Measurements from ENCODE around the gene CLDN24. TPM values are rescaled to one million over a fixed set of nuclear protein-coding genes. Genes with fewer than 3 reads are reported as not detected.

CLDN24 gene
- total and polyA plus RNA-seq, 2 donors (not counting 3 experiments of a cell fraction or from before 2014, with no cell fraction given), result not detected

GRCh38 chr4:183348136-183348535 is 25.9 kb upstream of the CLDN24 start:
- dilution Hi-C loops (cut with MboI; ENCODE audit: extremely low pct_ligation_motif_present, low sequenced_read_pairs) (no loop called here), intact Hi-C loops (cut with micrococcal nuclease) (no loop called here)
- Histone ChIP-seq H4K20me1 (replicated peaks; ENCODE audit: control insufficient read depth, extremely low read depth, insufficient read depth, low read length) (no peaks in the 10 kb centered on the region), H3K36me3 (ENCODE audit: control insufficient read depth in 2 of 2, extremely low read depth in 1 of 2, insufficient read depth in 2 of 2, low read length in 2 of 2) (no peaks in the 10 kb centered on the region), H3K4me2 (ENCODE audit: insufficient read depth, low read length) (no peak overlapping the region), H3K9me3 (replicated peaks; ENCODE audit: control insufficient read depth, insufficient read depth, low read length) (no peaks in the 10 kb centered on the region), H3K9me1 (replicated peaks; ENCODE audit: control insufficient read depth, extremely low read depth, insufficient read depth, low read length) (no peaks in the 10 kb centered on the region), H3K4me3 (replicated peaks in 1 of 3; ENCODE audit: insufficient read depth in 1 of 3, low read depth in 1 of 3, low read length in 3 of 3) (no peak overlapping the region), H2AFZ (ENCODE audit: low read depth, low read length) (no peak overlapping the region), H3K79me2 (ENCODE audit: control insufficient read depth, insufficient read depth, low read length) (no peaks in the 10 kb centered on the region), H3K4me1 (ENCODE audit: control insufficient read depth, extremely low read depth, insufficient read depth, low read length) (peaks cover 10% of the 10 kb centered on the region), H3K27ac (ENCODE audit: insufficient read depth, low read depth, low read length) (no peak overlapping the region), H3K9ac (replicated peaks; ENCODE audit: extremely low read depth, insufficient read depth, low read length) (no peak overlapping the region), H3K27me3 (ENCODE audit: control insufficient read depth in 2 of 2, insufficient read depth in 2 of 2, low read length in 2 of 2) (no peaks in the 10 kb centered on the region)
- TF ChIP-seq FOS (IDR thresholded peaks at IDR 0.05; ENCODE audit: borderline replicate concordance, insufficient read depth, low read length) (no peak), POLR2AphosphoS5 (IDR thresholded peaks at IDR 0.05; ENCODE audit: insufficient read depth, low read depth, low read length) (no peak), MYC (IDR thresholded peaks at IDR 0.05; ENCODE audit: low read depth, low read length) (no peak)
- DNase-seq (ENCODE audit: low read depth, low spot score) (no peak), FAIRE-seq (no peak)
- CTCF ChIA-PET, result no interaction called here
- BruUV-seq (replicated peaks), result no TSS peak
- POLR2A ChIA-PET, result no interaction called here

GRCh38 chr4:183347566-183347965 is 25.3 kb upstream of the CLDN24 start:
- no peak for DNase-seq (ENCODE audit: low read depth, low spot score)
- no peaks in the 10 kb centered on the region for H4K20me1 ChIP-seq (replicated peaks; ENCODE audit: control insufficient read depth, extremely low read depth, insufficient read depth, low read length)
- H3K79me2 ChIP-seq (ENCODE audit: control insufficient read depth, insufficient read depth, low read length), result no peaks in the 10 kb centered on the region
- H3K27me3 ChIP-seq (ENCODE audit: control insufficient read depth in 2 of 2, insufficient read depth in 2 of 2, low read length in 2 of 2), result no peaks in the 10 kb centered on the region
- H3K9ac ChIP-seq (replicated peaks; ENCODE audit: extremely low read depth, insufficient read depth, low read length), result no peak overlapping the region
- H3K4me1 ChIP-seq (ENCODE audit: control insufficient read depth, extremely low read depth, insufficient read depth, low read length), result peaks cover 10% of the 10 kb centered on the region
- TF ChIP-seq JUN (IDR thresholded peaks at IDR 0.05; ENCODE audit: borderline replicate concordance, insufficient read depth, insufficient read length, low read depth) (no peak), POLR2A (IDR thresholded peaks at IDR 0.05; ENCODE audit: low read depth, low read length) (no peak), EZH2 (IDR thresholded peaks at IDR 0.05; ENCODE audit: borderline replicate concordance, low read depth, low read length, severe bottlenecking) (no peak), FOS (IDR thresholded peaks at IDR 0.05; ENCODE audit: borderline replicate concordance, insufficient read depth, low read length) (no peak)
- ChIA-PET POLR2A (no interaction called here), CTCF (interaction anchor here (1.2 kb wide), 1 partner anchor 20 kb away, joined by 3 read pairs; no protein-coding TSS in a partner anchor)
- no TSS peak for BruUV-seq (replicated peaks)
- H3K36me3 ChIP-seq (ENCODE audit: control insufficient read depth in 2 of 2, extremely low read depth in 1 of 2, insufficient read depth in 2 of 2, low read length in 2 of 2), result no peaks in the 10 kb centered on the region
- no peak overlapping the region for H2AFZ ChIP-seq (ENCODE audit: low read depth, low read length)
- H3K4me3 ChIP-seq (replicated peaks in 1 of 3; ENCODE audit: insufficient read depth in 1 of 3, low read depth in 1 of 3, low read length in 3 of 3), result no peak overlapping the region
- H3K9me3 ChIP-seq (replicated peaks; ENCODE audit: control insufficient read depth, insufficient read depth, low read length), result no peaks in the 10 kb centered on the region
- no peak for FAIRE-seq
- no peak overlapping the region for H3K27ac ChIP-seq (ENCODE audit: insufficient read depth, low read depth, low read length)
- no peaks in the 10 kb centered on the region for H3K9me1 ChIP-seq (replicated peaks; ENCODE audit: control insufficient read depth, extremely low read depth, insufficient read depth, low read length)
- no peak overlapping the region for H3K4me2 ChIP-seq (ENCODE audit: insufficient read depth, low read length)
- intact Hi-C loops (cut with micrococcal nuclease), result no loop called here
- dilution Hi-C loops (cut with MboI; ENCODE audit: extremely low pct_ligation_motif_present, low sequenced_read_pairs), result no loop called here
